CD14-positive monocyte (primary cell): ENCODE measurements around the gene GPHN. TPM values are rescaled to one million over a fixed set of nuclear protein-coding genes. Genes with fewer than 3 reads are reported as not detected.

Experiments used
- DNase-seq, 3 donors: peaks; one replicate each; pipeline ENCODE4 v3.0.0-alpha.2; 2011 to 2022
- H2AFZ ChIP-seq: 2 replicates; pipeline ENCODE4 v1.6.0; 2012; ENCODE audit warnings: mild to moderate bottlenecking, low read depth, low read length, inconsistent platforms; ENCODE audit not compliant: insufficient read depth, poor library complexity, severe bottlenecking
- H3K27ac ChIP-seq, 2 donors: 1 replicate in 1 of 2; 2 replicates in 1 of 2; pipeline ENCODE4 v1.5.1; 2012 to 2013; ENCODE audit warnings: low read length in 2 of 2, control low read depth in 1 of 2, inconsistent platforms in 1 of 2, low read depth in 1 of 2, mild to moderate bottlenecking in 1 of 2
- H3K27me3 ChIP-seq, 2 donors: one replicate each; pipeline versions ENCODE4 v1.6.0 to v1.6.1; 2011 to 2013; ENCODE audit warnings: low read length in 2 of 2; ENCODE audit not compliant: control insufficient read depth in 2 of 2, insufficient read depth in 2 of 2
- H3K36me3 ChIP-seq, 2 donors: replicated peaks in 1 of 2; 1 replicate in 1 of 2; 2 replicates in 1 of 2; pipeline versions ENCODE4 v1.5.1 to v1.6.1; 2012 to 2013; ENCODE audit warnings: low read length in 2 of 2, control low read depth in 1 of 2, inconsistent platforms in 1 of 2, mild to moderate bottlenecking in 1 of 2; ENCODE audit not compliant: insufficient read depth in 2 of 2, control insufficient read depth in 1 of 2
- H3K4me1 ChIP-seq, 2 donors: 1 replicate in 1 of 2; 2 replicates in 1 of 2; pipeline versions ENCODE4 v1.5.1 to v1.6.1; 2012 to 2013; ENCODE audit warnings: low read length in 2 of 2, control low read depth in 1 of 2, inconsistent platforms in 1 of 2, mild to moderate bottlenecking in 1 of 2, moderate library complexity in 1 of 2; ENCODE audit not compliant: insufficient read depth in 2 of 2, control insufficient read depth in 1 of 2
- H3K4me2 ChIP-seq: replicated peaks from 2 replicates; pipeline ENCODE3; 2012; ENCODE audit warnings: low read length, moderate library complexity, mild to moderate bottlenecking; ENCODE audit not compliant: poor library complexity, severe bottlenecking; ENCODE audit errors: extremely low read depth
- H3K4me3 ChIP-seq, 3 experiments: fragments of 200-600 bp in 1 of 3; sonication (generic) in 1 of 3; replicated peaks in 1 of 3; 1 replicate in 2 of 3; 2 replicates in 1 of 3; pipeline ENCODE4 v1.5.1; 2011 to 2013; ENCODE audit warnings: low read length in 3 of 3, mild to moderate bottlenecking in 3 of 3, control low read depth in 2 of 3, low read depth in 2 of 3, inconsistent platforms in 1 of 3, moderate library complexity in 1 of 3
- H3K79me2 ChIP-seq: 2 replicates; pipeline ENCODE4 v1.6.0; 2012; ENCODE audit warnings: mild to moderate bottlenecking, control low read depth, inconsistent platforms, low read length, moderate library complexity; ENCODE audit not compliant: insufficient read depth
- H3K9ac ChIP-seq: 2 replicates; pipeline ENCODE4 v1.6.0; 2017; ENCODE audit warnings: low read length, mild to moderate bottlenecking; ENCODE audit not compliant: insufficient read depth, poor library complexity, severe bottlenecking
- H3K9me3 ChIP-seq, 2 donors: replicated peaks in 1 of 2; 1 replicate in 1 of 2; 2 replicates in 1 of 2; pipeline versions ENCODE4 v1.5.1 to v1.6.1; 2012 to 2013; ENCODE audit warnings: low read length in 2 of 2, control low read depth in 1 of 2; ENCODE audit not compliant: control insufficient read depth in 1 of 2, insufficient read depth in 1 of 2
- H4K20me1 ChIP-seq: 2 replicates; pipeline ENCODE4 v1.6.0; 2012; ENCODE audit warnings: mild to moderate bottlenecking, low read length, control low read depth, moderate library complexity; ENCODE audit not compliant: insufficient read depth
- H3K27ac Mint-ChIP-seq, 7 donors: one replicate each; pipeline ENCODE4 v1.8.0; 2020; ENCODE audit warnings: mild to moderate bottlenecking in 7 of 7, mixed read lengths in 7 of 7, moderate library complexity in 6 of 7, inconsistent platforms in 2 of 7
- H3K27me3 Mint-ChIP-seq, 3 donors: one replicate each; pipeline ENCODE4 v1.8.0; 2021 to 2022; ENCODE audit warnings: low read depth in 3 of 3, mild to moderate bottlenecking in 3 of 3, mixed read lengths in 3 of 3, moderate library complexity in 3 of 3, inconsistent platforms in 1 of 3
- H3K36me3 Mint-ChIP-seq, 2 donors: one replicate each; pipeline ENCODE4 v1.8.0; 2020; ENCODE audit warnings: mixed read lengths in 2 of 2, inconsistent platforms in 1 of 2, mild to moderate bottlenecking in 1 of 2
- H3K4me1 Mint-ChIP-seq: one replicate; pipeline ENCODE4 v1.8.0; 2020; ENCODE audit warnings: mild to moderate bottlenecking, mixed read lengths
- H3K4me3 Mint-ChIP-seq, 2 donors: one replicate each; pipeline ENCODE4 v1.8.0; 2020; ENCODE audit warnings: mild to moderate bottlenecking in 2 of 2, mixed read lengths in 2 of 2, moderate library complexity in 1 of 2
- H3K9me3 Mint-ChIP-seq, 7 donors: one replicate each; pipeline ENCODE4 v1.8.0; 2020 to 2022; ENCODE audit warnings: mixed read lengths in 7 of 7, mild to moderate bottlenecking in 6 of 7, moderate library complexity in 6 of 7, inconsistent platforms in 2 of 7
- CTCF ChIP-seq: fragments of 200-600 bp; IDR thresholded peaks from one replicate; pipeline ENCODE4 v1.8.0; 2022; ENCODE audit warnings: antibody characterized with exemption, mild to moderate bottlenecking
- WGBS: methylation state at CpG from one replicate; pipeline ENCODE4 v1.1.5; 2013; ENCODE audit warnings: missing lambda C conversion rate; ENCODE audit not compliant: insufficient coverage; 5-methylcytosine and 5-hydroxymethylcytosine counted together
- intact Hi-C, 2 donors: fragments of 100-400 bp; cut with micrococcal nuclease; formaldehyde crosslinking; loops; one replicate each; pipeline versions ENCODE4 v1.15.0 to v1.15.1; 2023
- polyA plus RNA-seq, 3 donors: library from polyadenylated mRNA; depleted of rRNA in 1 of 3; unstranded in 2 of 3; stranded (reverse) in 1 of 3; fragments of 300-500 nt in 2 of 3; fragments of >200 nt in 1 of 3; fragmentation: Illumina TruSeq in 2 of 3; gene quantifications; 1 replicate in 2 of 3; 2 replicates in 1 of 3; pipeline ENCODE4 v1.2.3, GENCODE V29; 2012 to 2021

GPHN gene
- polyA plus RNA-seq, 3 donors = 1.9 to 3.1 (median 3.0) TPM

- intact Hi-C loops = no loop called here
- H3K4me3 ChIP-seq = no peak overlapping the region
- Mint-ChIP-seq H3K4me1 (no peaks in the 10 kb centered on the region), H3K27me3 (no peaks in the 10 kb centered on the region), H3K27ac (no peak overlapping the region), H3K9me3 (peaks cover 0 to 7% (median 0%) of the 10 kb centered on the region in 7 donors), H3K36me3 (no peaks in the 10 kb centered on the region), H3K4me3 (no peak overlapping the region)
- no peaks in the 10 kb centered on the region for H3K36me3 ChIP-seq
- 100% methylated on average over 2 of the region's 5 CpGs for WGBS
- H3K27ac ChIP-seq = no peak overlapping the region
- no peak for TF ChIP-seq CTCF
- no peak overlapping the region for H3K9ac ChIP-seq
- H3K79me2 ChIP-seq = no peaks in the 10 kb centered on the region
- no peak overlapping the region for H2AFZ ChIP-seq
- DNase-seq = no peak
- no peaks in the 10 kb centered on the region for H4K20me1 ChIP-seq
- H3K27me3 ChIP-seq = no peaks in the 10 kb centered on the region
- no peak overlapping the region for H3K4me2 ChIP-seq
- H3K4me1 ChIP-seq = no peaks in the 10 kb centered on the region
- no peaks in the 10 kb centered on the region for H3K9me3 ChIP-seq
These were observed 319.2 kb downstream of the GPHN start for GRCh38 chr14:66827182-66827581.

GRCh38 chr14:66831173-66831572 is 323.2 kb downstream of the GPHN start:
- no peak overlapping the region for H3K27ac ChIP-seq
- H3K9me3 ChIP-seq = no peaks in the 10 kb centered on the region
- no peak overlapping the region for H2AFZ ChIP-seq
- WGBS = no CpG with 5 or more reads among the region's 1 CpG
- H3K4me1 ChIP-seq = no peaks in the 10 kb centered on the region
- H4K20me1 ChIP-seq = no peaks in the 10 kb centered on the region
- no peaks in the 10 kb centered on the region for H3K36me3 ChIP-seq
- intact Hi-C loops = no loop called here
- Mint-ChIP-seq H3K27me3 (no peaks in the 10 kb centered on the region), H3K4me1 (no peaks in the 10 kb centered on the region), H3K4me3 (no peak overlapping the region), H3K36me3 (no peaks in the 10 kb centered on the region), H3K27ac (no peak overlapping the region), H3K9me3 (peaks cover 0 to 8% (median 3%) of the 10 kb centered on the region in 7 donors)
- no peak for DNase-seq
- no peak overlapping the region for H3K9ac ChIP-seq
- no peak overlapping the region for H3K4me2 ChIP-seq
- no peaks in the 10 kb centered on the region for H3K79me2 ChIP-seq
- H3K4me3 ChIP-seq = no peak overlapping the region
- no peaks in the 10 kb centered on the region for H3K27me3 ChIP-seq
- TF ChIP-seq CTCF = no peak
